ENCODE data around the gene PLEKHA1.

DNA sequence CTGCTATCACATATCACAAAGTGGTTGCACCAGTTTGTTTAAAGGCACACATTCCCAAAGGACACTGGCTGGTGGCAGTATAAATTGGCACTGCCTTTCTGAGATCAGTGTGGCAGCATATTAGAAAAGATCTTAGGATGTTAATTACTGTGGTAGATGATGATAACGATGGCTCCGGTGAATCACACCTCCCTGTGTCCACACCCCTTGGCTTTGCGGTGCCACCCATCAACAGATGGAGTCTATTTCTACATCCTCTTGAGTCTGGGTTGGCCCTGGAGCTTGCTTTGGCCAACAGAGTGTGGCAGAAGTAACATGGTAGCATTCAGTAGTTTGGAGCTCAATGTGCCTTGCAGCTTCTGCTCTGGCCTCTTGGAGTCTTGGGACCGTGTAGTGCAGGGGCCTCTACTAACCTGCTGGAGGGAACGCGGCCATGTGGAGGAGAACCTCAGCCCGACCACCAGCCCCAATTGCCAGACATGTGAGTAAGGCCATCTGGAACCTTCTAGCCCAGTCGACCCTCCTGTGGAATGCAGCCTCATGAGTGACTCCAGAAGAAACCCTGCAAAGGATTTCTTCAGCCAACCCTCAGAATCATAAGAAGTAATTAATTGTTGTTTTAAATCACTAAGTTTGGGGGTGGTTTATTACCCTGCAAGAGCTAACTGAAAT is 27.2 kb upstream of the PLEKHA1 start:
- TF ChIP-seq POLR2A (IDR thresholded peaks at IDR 0.05; ENCODE audit: extremely low read depth, insufficient read length) (no peak), MYC (IDR thresholded peaks at IDR 0.05; ENCODE audit: low read depth, low read length) (no peak)
- TF ChIP-seq, protein P1, sequence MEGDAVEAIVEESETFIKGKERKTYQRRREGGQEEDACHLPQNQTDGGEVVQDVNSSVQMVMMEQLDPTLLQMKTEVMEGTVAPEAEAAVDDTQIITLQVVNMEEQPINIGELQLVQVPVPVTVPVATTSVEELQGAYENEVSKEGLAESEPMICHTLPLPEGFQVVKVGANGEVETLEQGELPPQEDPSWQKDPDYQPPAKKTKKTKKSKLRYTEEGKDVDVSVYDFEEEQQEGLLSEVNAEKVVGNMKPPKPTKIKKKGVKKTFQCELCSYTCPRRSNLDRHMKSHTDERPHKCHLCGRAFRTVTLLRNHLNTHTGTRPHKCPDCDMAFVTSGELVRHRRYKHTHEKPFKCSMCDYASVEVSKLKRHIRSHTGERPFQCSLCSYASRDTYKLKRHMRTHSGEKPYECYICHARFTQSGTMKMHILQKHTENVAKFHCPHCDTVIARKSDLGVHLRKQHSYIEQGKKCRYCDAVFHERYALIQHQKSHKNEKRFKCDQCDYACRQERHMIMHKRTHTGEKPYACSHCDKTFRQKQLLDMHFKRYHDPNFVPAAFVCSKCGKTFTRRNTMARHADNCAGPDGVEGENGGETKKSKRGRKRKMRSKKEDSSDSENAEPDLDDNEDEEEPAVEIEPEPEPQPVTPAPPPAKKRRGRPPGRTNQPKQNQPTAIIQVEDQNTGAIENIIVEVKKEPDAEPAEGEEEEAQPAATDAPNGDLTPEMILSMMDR (IDR thresholded peaks at IDR 0.05; ENCODE audit: low read depth, low read length), result no peak

Measured in NB4 (cell line).